ENCODE data around the gene ZNF22. TPM values are rescaled to one million over a fixed set of nuclear protein-coding genes. Genes with fewer than 3 reads are reported as not detected.

The ZNF22 gene
- total and polyA plus RNA-seq, 2 of the 4 experiments (the other 2 are of a cell fraction): 10.6 to 12.4 TPM

GRCh38 chr10:44968500-44969400 lies 32.0 kb upstream of the ZNF22 start:
- ChIA-PET POLR2A (ENCODE audit: unreplicated experiment) (no interaction called here), CTCF (no interaction called here)
- Histone ChIP-seq H2BK15ac (ENCODE audit: low read depth, low read length) (no peak overlapping the region), H3K4me1 (ENCODE audit: control insufficient read depth, insufficient read depth, low read length) (peaks cover 30% of the 10 kb centered on the region), H2BK20ac (ENCODE audit: low read depth, low read length) (0 out of 2 replicates have a peak overlapping the region, but pooled peaks have one; percentile 27), H4K5ac (ENCODE audit: low read depth, low read length) (0 out of 2 replicates have a peak overlapping the region, but pooled peaks have one; percentile 4), H4K8ac (ENCODE audit: low read depth in 2 of 2, low read length in 2 of 2) (no peak overlapping the region), H3K4me2 (ENCODE audit: low read depth, low read length) (no peak overlapping the region; the same call in 1 of the 2 replicates), H3K18ac (ENCODE audit: low read depth, low read length) (no peak overlapping the region), H2AK9ac (replicated peaks; ENCODE audit: low read depth, low read length, poor library complexity) (no peak overlapping the region), H3K56ac (ENCODE audit: extremely low read depth, insufficient read depth, low read length) (no peak overlapping the region), H2BK5ac (ENCODE audit: low read depth, low read length, poor library complexity, severe bottlenecking) (peak overlapping the region; percentile 52), H3K27ac (ENCODE audit: insufficient read depth, low read length) (no peak overlapping the region), H3K27me3 (ENCODE audit: control insufficient read depth, insufficient read depth, low read length) (no peaks in the 10 kb centered on the region), H3K4me3 (ENCODE audit: insufficient read depth, low read depth, low read length) (no peak overlapping the region), H2AK5ac (ENCODE audit: low read depth, low read length) (peak overlapping the region; percentile 63; the same call in 1 of the 2 replicates), H4K20me1 (ENCODE audit: insufficient read depth, low read length) (no peaks in the 10 kb centered on the region), H3K9me1 (ENCODE audit: insufficient read depth, low read length) (peaks cover 10% of the 10 kb centered on the region), H3K9me3 (ENCODE audit: control insufficient read depth, insufficient read depth, low read length) (no peaks in the 10 kb centered on the region), H3K23ac (ENCODE audit: low read depth, low read length) (no peak overlapping the region; the same call in 1 of the 2 replicates), H2BK120ac (ENCODE audit: low read depth, low read length) (peak overlapping the region; percentile 69; the same call in 1 of the 2 replicates), H3K14ac (replicated peaks; ENCODE audit: low read depth, low read length) (no peak overlapping the region; the same call in 1 of the 2 replicates), H4K91ac (ENCODE audit: insufficient read depth, low read depth, low read length) (no peak overlapping the region), H2AFZ (replicated peaks; ENCODE audit: low read length, poor library complexity) (peak overlapping the region; percentile 52), H3K4ac (ENCODE audit: low read depth, low read length) (peak overlapping the region; percentile 43; the same call in 1 of the 2 replicates), H3K79me1 (ENCODE audit: low read depth in 1 of 2, low read length in 2 of 2) (peaks cover 0 to 12% of the 10 kb centered on the region in 2 experiments; a peak in 1 of 4 replicates), H3K36me3 (ENCODE audit: control insufficient read depth, insufficient read depth, low read length) (peaks cover 10% of the 10 kb centered on the region; the same call in 1 of the 2 replicates), H3K9ac (ENCODE audit: low read depth, low read length) (no peak overlapping the region)
- 87% methylated on average over 6 of the region's 11 CpGs; no CpG with 5 or more reads in 1 of the 2 experiments for WGBS, 2 experiments (ENCODE audit: extremely low coverage in 2 of 2, insufficient read length in 1 of 2)
- in situ Hi-C loops (cut with MboI; ENCODE audit: low sequenced_read_pairs): no loop called here
- TF ChIP-seq FOS (IDR thresholded peaks at IDR 0.05; ENCODE audit: low read depth, low read length) (no peak), RAD21 (IDR thresholded peaks at IDR 0.05; ENCODE audit: low read length) (no peak), CEBPB (IDR thresholded peaks at IDR 0.05; ENCODE audit: low read depth, low read length) (0 out of 2 replicates have a peak, but pooled peaks have one; percentile 17)
- DNase-seq (no peak), ATAC-seq (ENCODE audit: low read depth) (no peak)
- BruUV-seq (replicated peaks): no TSS peak
- dilution Hi-C loops (cut with HindIII; ENCODE audit: low sequenced_read_pairs, unreplicated experiment): no loop called here
- intact Hi-C loops (cut with micrococcal nuclease): no loop called here

Measured in IMR-90 (cell line).